Stimulated activated naive CD4-positive, alpha-beta T cell (primary cell): Measurements from ENCODE around the gene NSUN4.
A peak's percentile ranks its signal among the peaks of the same experiment; 100 is the strongest.
"Not testable (repeated sequence)": the region's sequence is repeated elsewhere in the genome, so short reads cannot be mapped to it uniquely, and the experiment has no call there.

ENCODE experiments used
- DNase-seq, 6 experiments: peaks; one replicate each; lab custom pipeline; 2025; lab: John Stamatoyannopoulos, UW

NSUN4 gene

DNA sequence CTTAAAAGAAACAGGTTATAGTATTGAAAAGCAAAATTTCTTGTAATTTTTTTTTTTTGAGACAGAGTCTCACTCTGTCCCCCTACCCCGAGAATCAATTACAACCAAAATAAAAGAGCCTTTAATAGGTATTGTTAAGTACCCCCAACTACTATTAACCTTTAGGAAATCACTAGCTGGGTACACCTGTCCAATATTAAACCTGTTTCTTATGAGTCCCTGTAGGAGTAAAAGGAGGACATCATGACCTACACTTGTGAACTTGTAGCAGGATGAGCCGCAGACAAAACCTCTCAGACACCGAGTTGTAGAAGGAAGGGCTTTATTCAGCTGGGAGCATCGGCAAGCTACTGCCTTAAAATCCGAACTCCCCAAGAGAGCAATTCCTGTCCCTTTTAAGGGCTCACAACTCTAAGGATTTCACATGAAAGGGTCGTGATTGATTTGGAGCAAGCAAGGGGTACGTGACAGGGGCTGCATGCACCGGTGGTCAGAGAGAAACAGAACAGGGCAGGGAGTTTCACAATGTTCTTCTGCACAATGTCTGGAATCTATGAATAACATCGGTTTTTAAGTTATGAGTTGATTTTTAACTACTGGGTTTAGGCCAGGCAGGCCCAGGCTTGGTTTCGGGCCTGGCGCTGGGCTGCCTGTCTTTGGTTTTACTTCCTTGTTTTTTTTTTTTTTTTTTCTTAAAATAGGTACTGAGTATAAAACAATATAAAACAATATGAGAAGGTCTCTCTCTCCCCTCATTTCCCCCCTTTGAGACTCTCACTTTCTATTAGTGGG, 15.1 kb upstream of the NSUN4 start:
- DNase-seq: not testable (repeated sequence)

DNA sequence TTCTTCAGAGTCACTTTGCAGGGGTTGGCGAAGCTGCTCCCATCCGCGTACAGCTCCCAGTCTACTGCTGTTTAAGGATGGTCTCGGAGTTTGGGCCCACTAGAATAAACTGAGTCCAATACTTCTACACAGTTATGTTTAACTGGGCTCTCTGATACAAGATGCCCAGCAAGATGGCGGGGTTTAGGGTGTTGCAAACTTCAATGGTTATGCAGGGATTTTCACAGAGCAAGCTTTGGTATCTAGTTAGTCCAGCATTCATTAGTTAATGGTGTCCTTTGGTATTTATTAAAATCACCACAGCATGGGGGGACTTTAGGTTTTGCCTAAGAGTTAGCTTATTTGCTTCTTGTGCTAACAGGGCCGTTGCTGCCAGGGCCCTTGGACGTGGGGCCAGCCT, 12.4 kb upstream of the NSUN4 start:
- not testable (repeated sequence) for DNase-seq

DNA sequence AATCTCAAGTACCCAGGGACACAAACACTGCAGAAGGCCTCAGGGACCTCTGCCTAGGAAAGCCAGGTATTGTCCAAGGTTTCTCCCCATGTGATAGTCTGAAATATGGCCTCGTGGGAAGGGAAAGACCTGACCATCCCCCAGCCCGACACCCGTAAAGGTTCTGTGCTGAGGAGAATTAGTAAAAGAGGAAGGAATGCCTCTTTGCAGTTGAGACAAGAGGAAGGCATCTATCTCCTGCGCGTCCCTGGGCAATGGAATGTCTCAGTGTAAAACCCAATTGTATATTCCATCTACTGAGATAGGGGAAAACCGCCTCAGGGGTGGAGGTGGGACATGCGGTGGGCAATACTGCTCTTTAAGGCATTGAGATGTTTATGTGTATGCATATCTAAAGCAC, 10.8 kb upstream of the NSUN4 start:
- DNase-seq: not testable (repeated sequence)

DNA sequence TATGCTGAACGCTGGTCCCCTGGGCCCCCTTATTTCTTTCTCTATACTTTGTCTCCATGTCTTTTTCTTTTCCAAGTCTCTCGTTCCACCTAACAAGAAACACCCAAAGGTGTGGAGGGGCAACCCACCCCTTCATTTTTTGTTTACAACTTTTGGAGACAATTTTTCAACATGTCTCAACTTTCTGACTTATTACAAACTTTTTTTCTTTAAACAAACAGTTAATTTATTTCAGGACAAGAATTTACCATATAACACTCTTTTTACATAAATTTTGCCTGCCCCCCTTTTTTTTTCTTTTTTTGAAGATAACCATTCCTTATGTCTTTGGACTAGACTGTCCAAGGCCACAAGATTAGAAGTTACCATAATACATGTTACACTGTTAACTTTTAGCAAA, 10.2 kb upstream of the NSUN4 start:
- not testable (repeated sequence) for DNase-seq

DNA sequence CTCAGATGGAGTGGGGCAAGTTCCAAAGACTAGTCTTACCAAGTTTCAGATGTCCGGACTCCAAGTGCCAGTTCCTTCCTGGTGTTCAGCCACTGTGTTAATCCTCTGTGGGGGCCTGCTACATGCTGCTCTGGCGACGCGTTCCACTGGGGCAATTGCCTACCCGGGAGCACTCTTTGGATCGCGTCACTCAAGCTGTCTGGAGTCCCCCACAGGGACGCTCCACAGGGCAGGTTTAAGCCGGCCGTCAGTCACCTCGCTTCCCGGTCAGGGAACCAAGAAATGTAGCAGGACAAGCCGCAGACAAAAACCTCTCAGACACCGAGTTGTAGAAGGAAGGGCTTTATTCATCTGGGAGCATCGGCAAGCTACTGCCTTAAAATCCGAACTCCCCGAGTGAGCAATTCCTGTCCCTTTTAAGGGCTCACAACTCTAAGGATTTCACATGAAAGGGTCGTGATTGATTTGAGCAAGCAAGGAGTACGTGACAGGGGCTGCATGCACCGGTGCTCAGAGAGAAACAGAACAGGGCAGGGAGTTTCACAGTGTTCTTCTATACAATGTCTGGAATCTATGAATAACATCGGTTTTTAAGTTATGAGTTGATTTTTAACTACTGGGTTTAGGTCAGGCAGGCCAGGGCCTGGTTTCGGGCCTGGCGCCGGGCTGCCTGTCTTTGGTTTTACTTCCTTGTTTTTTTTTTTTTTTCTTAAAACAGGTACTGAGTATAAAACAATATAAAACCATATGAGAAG, 8.6 kb upstream of the NSUN4 start:
- DNase-seq: not testable (repeated sequence)

DNA sequence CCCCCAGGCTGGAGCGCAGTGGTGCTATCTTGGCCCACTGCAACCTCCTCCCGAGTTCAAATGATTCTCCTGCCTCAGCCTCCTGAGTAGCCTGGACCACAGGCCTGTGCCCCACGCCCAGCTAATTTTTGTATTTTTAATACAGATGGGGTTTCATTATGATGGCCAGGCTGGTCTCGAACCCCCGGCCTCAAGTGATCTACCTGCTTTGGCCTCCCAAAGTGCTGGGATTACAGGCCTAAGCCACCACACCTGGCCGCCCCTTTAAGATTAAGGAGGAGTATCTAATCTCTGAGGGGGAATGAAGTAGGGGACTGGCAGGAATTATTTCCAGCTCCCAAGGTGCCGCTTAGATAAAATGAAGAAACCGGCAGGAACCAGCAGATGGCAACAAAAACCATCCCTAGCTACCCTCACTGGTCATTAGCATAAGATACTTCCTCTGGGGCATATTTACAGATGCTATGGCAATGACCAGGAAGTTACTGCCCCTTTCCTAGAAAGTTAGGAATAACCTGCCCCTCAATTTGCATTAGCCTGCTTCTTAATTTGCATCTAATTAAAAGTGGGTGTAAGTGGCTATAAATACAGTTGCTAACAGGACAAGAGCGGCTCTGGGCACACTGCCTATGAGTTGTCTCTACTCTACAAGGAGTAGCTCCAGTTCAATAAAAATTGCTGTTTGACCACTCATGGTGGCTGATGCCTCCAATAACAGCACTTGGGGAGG, 7.1 kb upstream of the NSUN4 start:
- DNase-seq: no peak

DNA sequence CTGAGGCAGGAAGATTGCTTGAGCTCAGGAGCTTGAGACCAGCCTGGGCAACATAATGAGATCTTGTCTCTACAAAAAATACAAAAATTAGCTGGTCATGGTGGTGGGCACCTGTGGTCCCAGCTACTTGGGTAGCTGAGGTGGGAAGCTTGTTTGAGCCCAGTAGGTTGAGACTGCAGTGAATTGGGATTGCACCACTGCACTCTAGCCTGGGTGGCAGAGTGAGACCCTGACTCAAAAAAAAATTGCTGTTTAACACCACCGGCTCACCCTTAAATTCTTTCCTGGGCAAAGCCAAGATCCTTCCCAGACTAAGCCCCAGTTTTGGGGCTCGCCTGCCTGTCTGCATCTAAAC, 6.6 kb upstream of the NSUN4 start:
- DNase-seq: no peak

DNA sequence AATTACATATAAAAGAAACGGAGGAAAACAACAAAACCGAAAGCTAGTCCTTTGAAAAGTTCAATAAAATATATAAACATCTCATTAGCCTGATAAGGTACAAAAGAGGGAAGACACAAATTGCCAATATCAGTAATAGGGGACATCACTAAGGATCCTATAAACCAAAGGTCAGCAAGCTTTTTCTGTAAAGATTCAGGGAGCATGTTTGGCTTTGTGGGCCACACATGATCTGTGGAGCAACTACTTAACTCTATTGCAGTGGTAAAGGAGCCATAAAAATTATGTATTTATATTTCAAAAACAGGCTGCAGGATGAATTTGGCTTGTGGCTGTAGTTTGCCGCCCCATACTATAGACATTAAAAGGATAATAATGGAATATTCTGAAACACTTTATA, 5.5 kb upstream of the NSUN4 start:
- no peak for DNase-seq

DNA sequence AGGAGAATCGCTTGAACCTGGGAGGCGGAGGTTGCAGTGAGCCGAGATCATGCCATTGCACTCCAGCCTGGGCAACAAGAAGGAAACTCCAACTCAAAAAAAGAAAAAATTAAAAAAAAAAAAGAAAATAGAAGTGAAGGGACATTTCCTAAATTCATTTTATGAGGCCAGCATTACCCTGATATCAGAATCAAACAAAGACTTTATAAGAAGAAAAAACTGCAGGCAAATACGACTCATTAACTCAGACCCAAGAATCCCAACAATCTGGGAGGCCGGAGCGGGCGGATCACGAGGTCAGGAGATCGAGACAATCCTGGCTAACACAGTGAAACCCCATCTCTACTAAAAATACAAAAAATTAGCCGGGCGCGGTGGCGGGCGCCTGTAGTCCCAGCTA, 3.2 kb upstream of the NSUN4 start:
- not testable (repeated sequence) for DNase-seq

DNA sequence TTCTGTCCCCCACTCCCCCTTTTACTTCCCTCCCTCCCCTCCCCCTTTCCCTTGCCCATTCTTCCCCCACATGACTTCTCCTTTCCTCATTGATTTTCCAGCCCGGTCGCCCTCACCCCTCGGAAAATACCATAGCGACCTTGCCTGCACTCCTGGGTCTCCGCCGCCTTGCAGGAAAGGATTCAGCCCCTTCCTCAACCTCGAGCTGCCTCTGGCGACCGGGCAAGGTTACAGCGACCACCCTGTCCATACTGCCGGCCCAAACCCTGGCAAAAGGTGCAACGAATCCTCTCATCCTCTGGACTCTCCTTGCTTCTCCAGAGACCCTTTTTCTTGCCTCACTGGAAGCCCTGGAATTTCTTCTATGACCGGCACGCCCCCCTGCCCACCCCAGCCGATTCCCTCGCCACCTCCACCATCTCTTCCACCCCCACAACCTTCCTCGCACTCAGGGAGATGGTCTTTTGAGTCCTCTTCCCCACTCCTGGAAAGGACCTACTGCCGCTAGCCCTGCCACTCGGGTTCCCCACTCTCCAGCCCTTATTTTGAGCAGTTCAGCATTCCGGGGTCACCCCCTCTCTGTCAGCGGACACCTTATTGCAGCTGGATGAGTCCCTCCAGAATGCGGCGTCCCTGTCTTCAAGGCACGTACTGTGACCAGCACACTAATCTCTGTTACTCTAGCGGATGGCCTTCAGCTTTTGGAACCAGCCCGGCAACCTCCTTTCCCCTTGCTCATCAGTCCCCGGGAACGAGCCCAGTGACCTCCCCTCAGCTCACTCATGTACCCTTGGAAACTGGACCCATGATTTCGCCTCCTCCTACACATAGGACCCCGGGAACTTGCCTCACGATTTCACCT, 846 bp downstream of the NSUN4 start:
- DNase-seq: peak in 1 of 6 experiments; percentile 14

DNA sequence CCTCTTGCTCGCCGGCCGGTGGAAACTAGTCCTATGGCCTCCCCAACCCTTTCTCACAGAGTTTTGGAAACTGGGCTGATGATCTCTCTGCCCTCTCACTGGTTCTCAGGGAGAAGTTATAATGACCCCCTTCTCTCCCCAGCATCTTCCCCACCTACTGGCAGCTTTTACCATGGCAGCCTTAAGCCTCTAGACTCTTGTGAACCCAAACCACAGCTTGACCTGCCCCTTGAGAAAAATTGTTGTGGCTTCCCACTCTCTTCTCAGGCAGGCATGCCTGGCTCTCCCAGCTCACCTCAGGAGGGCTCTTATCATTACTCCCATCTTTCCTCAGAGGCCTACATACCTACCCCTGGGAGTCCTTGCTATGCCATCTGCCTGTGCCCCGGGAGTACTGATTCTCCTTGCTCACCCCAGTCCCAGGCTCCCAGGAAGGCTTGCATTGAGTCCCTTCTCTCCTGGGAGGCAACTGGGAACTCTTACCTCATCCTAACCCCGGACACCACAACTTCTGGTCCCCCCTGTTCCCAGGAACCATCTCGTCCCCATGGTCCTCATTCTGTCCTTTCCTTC, 1.6 kb downstream of the NSUN4 start:
- DNase-seq: no peak

DNA sequence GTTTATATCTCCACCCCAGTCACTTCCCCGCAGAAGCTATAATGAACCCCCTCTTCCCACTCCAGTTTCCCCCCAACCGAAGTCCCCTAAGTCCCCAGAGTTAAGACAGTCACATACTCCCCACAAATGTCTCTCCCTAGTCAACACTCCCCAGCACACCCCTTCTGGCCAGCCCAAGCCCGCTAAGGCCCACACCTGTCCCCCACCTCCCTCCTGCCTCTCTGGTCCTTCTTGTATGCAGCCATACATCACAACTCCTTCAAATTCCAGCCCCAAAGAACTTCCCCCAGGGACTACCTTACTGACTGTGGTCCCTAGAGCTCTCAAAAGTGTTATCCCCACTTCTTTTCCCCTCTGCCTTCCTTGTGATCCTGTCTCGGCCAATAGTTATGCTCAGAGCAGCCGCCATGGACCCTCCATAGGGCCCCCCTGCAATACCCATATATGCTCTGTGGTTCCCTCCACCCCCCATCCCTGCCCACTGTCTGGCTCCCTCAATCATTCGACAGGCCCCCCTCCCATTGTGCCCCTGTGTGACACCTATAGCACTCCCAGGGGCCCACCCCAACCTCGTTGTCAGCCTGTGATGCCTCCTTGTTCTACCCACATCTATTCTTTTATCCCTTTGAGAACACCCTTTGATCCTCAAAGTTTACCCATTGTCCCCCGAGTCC, 2.2 kb downstream of the NSUN4 start:
- DNase-seq: no peak

DNA sequence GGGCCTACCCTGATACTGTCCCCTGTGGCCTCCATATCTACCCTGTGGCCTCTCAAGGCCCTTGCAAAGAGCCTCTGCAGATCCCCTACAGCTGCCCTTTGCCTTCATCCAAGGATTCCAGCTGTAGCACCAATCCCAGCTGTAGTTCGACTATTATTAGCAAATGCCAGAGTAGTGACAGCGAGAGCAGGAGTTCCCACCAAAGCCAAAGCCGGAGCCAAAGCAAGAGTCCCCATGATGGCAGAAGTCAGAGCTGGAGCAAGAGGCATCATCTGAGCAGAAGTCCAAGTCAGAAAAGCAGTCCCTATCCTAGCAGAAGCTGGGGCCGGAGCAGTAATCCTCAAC, 2.7 kb downstream of the NSUN4 start:
- no peak for DNase-seq

DNA sequence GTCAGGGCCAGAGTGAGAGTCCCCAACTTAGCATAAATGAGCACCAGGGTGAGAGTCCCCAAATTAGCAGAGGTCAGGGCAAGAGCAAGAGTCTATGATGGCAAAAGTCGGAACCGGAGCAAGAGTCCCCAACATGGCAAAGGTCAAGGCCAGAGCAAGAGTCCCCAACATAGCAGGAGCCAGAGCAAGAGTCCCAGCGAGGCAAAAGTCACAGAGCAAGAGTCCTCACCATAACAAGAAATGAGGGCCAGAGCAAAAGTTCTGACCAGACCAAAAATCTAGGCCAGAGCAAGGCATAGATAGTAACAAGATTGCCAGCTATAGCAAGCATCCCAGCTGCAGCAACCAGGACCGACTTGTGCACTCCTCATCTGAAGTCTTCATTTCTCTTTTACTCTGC, 3.1 kb downstream of the NSUN4 start:
- DNase-seq: no peak

DNA sequence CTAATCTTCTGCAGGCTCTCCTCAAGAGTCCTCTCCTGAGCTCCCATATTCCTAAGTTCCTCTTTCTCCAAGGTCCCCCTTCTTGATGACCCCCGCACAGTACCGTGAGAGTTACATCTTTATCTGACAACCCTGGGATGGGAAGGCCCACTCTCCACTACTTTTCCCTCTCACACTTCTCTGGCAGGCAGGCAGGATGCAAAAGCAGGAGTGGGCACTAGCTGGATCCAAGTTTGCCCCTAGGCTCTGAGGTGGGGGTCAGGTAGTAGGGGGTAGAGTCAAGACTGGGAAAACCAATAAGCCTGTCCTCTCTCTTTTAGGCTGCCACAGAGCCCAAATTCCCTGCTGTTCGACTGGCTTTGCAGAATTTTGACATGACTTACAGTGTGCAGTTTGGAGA, 3.9 kb downstream of the NSUN4 start:
- DNase-seq: no peak

DNA sequence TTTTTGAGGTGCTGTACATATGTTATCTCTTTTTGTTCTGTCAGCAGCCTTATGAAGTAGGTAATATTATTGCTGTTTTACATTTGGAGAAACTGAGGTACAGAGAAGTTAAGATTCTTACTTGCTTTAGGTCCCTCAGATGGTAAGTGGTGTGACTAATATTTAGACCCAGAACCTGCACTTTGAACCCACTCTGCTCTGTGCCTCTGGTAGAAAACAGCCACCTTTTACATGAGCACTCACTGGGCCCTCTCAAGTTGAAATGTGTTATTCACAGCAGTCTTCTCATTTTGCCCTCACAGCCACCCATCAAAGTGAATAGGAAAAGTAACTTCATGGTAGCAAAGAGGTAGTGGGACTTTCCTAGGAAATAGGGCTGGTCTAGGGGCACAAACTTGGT, 4.7 kb downstream of the NSUN4 start:
- DNase-seq: no peak

DNA sequence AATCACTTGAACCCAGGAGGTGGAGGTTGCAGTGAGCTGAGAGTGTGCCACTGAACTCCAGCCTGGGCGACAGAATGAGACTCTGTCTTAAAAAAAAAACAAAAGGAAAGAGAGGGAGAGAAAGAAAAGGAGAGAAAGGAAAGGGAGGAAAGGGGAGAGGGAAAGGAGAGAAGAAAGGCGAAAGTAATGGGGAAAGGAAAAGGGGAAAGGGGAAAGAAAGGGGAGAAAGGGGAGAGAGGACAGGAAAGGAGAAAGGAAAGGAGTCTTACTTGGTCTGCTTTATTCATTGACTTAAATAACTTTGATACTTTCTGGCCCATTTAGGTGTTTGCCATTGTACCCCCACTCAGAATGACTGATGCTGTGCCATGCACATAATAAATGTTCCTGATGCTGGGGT, 11.8 kb downstream of the NSUN4 start:
- no peak for DNase-seq

DNA sequence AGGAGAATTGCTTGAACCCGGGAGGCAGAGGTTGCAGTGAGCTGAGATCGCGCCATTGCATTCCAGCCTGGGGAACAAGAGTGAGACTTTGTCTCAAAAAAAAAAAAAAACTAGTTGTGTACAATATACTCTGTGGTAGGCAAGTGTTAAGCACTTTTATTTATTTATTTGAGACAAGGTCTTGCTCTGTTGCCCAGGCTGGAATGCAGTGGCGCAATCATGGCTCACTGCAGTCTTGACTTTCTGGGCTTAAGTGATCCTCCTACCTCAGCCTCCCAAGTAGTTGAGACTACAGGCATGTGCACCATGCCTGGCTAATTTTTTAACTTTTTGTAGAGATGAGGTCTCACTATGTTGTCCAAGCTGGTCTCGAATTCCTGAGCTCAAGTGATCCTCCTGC, 15.3 kb downstream of the NSUN4 start:
- not testable (repeated sequence) for DNase-seq

DNA sequence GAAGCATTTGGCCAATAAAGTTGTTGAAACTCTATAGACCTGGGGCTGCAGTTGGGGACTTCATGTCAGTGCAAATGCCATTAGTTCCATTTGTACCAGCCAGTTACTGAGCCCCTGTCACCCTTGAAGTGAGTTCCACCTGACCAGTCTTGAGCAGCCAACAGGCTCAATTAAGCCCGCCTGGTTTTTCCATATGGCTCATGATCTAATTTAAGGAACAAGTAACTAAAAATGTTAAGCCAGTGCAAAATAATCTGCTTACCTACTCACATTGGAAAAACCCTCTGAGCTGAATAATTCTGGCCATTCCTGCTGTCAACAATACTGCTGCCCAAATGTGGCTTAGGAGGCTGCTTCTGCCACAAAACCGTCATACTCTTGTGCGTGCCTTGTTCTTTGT, 21.6 kb downstream of the NSUN4 start:
- DNase-seq: no peak

DNA sequence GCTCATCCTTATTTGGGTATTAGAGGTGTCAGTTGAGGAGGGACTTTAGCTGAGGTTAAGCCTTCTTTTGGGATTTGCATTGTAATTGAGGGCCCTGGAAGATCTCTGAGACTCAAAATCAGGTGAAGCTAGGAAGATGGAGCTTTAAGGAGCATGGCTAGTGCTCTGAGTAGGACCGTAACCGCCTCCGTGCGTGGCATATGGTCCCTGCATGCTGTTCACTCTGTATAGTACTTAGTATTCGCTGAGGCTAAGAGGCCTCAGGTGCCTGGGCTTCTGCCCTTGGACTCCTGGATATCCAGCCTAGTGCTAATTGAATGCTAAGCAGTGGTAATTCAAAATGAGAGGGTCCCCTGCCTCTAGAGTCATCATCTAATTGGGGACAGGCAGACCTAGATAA, 22.5 kb downstream of the NSUN4 start:
- no peak for DNase-seq

DNA sequence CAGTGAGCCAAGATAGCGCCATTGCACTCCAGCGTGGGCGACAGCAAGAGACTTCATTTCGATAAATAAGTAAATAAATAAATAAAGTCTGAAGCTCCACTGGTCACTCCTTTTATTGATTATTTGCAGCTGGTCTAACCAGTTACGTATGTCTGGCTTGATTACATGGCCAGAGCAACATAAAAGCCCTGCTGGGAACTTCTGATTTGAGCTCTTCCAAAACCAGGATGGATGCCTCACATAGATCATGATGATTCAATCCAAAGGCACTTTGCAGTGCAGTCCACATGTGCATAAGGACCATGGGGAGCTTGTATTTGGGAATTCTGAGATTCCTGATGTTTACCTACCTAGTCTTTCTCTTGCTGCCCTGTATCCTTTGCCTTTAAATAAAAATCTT, 24.0 kb downstream of the NSUN4 start:
- no peak for DNase-seq
